KG1 (cell line): ENCODE data around the gene MFGE8.
"Not testable (repeated sequence)": the region's sequence is repeated elsewhere in the genome, so short reads cannot be mapped to it uniquely, and the experiment has no call there.

Source experiments
- DNase-seq: peaks from one replicate; lab custom pipeline; 2025; lab: John Stamatoyannopoulos, UW

MFGE8 gene

GRCh38 chr15:88913017-88913849 lies at the start of gene MFGE8:
TSS of gene MFGE8 (minus strand) at chr15:88913379. CDS start at chr15:88913319, 60 bp downstream.
- DNase-seq = no peak

GRCh38 chr15:88959445-88959844 lies 46.3 kb upstream of the MFGE8 start:
- no peak for DNase-seq

- DNase-seq = no peak
These were observed 43.7 kb upstream of the MFGE8 start for GRCh38 chr15:88956906-88957305.

- no peak for DNase-seq
These were observed 43.1 kb upstream of the MFGE8 start for GRCh38 chr15:88956263-88956662.

- no peak for DNase-seq
These were observed 41.5 kb upstream of the MFGE8 start for GRCh38 chr15:88954431-88955277.

- DNase-seq = no peak
These were observed 37.5 kb upstream of the MFGE8 start for GRCh38 chr15:88950600-88951160.

GRCh38 chr15:88949734-88950400 lies 36.7 kb upstream of the MFGE8 start:
- no peak for DNase-seq

- no peak for DNase-seq
These were observed 27.0 kb upstream of the MFGE8 start for GRCh38 chr15:88940110-88940675.

GRCh38 chr15:88939486-88939806 lies 26.3 kb upstream of the MFGE8 start:
- no peak for DNase-seq

- no peak for DNase-seq
These were observed 25.8 kb upstream of the MFGE8 start for GRCh38 chr15:88938802-88939485.

- DNase-seq = not testable (repeated sequence)
These were observed 21.3 kb upstream of the MFGE8 start for GRCh38 chr15:88934449-88934848.

- DNase-seq = no peak
These were observed 19.7 kb upstream of the MFGE8 start for GRCh38 chr15:88932875-88933330.

- no peak for DNase-seq
These were observed 19.2 kb upstream of the MFGE8 start for GRCh38 chr15:88932271-88932874.

- no peak for DNase-seq
These were observed 17.4 kb upstream of the MFGE8 start for GRCh38 chr15:88930579-88930978.

GRCh38 chr15:88929358-88930098 lies 16.3 kb upstream of the MFGE8 start:
- not testable (repeated sequence) for DNase-seq

- not testable (repeated sequence) for DNase-seq
These were observed 15.0 kb upstream of the MFGE8 start for GRCh38 chr15:88928192-88928591.

- DNase-seq = not testable (repeated sequence)
These were observed 12.5 kb upstream of the MFGE8 start for GRCh38 chr15:88925648-88926047.

GRCh38 chr15:88920892-88921435 lies 7.8 kb upstream of the MFGE8 start:
- DNase-seq = not testable (repeated sequence)

GRCh38 chr15:88920186-88920891 lies 7.2 kb upstream of the MFGE8 start:
- no peak for DNase-seq
